Mesendoderm (in vitro differentiated cells): ENCODE data around the gene NDUFV3.
A peak's percentile ranks its signal among the peaks of the same experiment; 100 is the strongest.
"Not testable (repeated sequence)": the region's sequence is repeated elsewhere in the genome, so short reads cannot be mapped to it uniquely, and the experiment has no call there.

ENCODE experiments used
- DNase-seq: peaks from one replicate; pipeline ENCODE4 v3.0.0; 2013
- H2AK5ac ChIP-seq: 2 replicates; pipeline ENCODE4 v1.6.1; 2013; ENCODE audit warnings: low read length, inconsistent platforms
- H2BK120ac ChIP-seq: 2 replicates; pipeline ENCODE4 v1.6.1; 2013; ENCODE audit warnings: low read depth, mild to moderate bottlenecking, low read length, moderate library complexity, mixed read lengths
- H2BK15ac ChIP-seq: replicated peaks from 2 replicates; pipeline ENCODE4 v1.6.1; 2013; ENCODE audit warnings: low read depth, mild to moderate bottlenecking, moderate library complexity
- H2BK5ac ChIP-seq: 2 replicates; pipeline ENCODE4 v1.6.1; 2013; ENCODE audit warnings: low read length, inconsistent platforms
- H3K18ac ChIP-seq: 2 replicates; pipeline ENCODE4 v1.6.1; 2013; ENCODE audit warnings: mild to moderate bottlenecking, low read length, mixed read lengths
- H3K23ac ChIP-seq: one replicate; pipeline ENCODE4 v1.6.1; 2013; ENCODE audit warnings: low read length
- H3K27ac ChIP-seq: 2 replicates; pipeline ENCODE4 v1.5.1; 2013; ENCODE audit warnings: low read depth, mild to moderate bottlenecking, inconsistent platforms, low read length, moderate library complexity
- H3K27me3 ChIP-seq: 2 replicates; pipeline ENCODE4 v1.6.1; 2013; ENCODE audit warnings: low read length, control low read depth, mild to moderate bottlenecking, inconsistent platforms; ENCODE audit not compliant: insufficient read depth, poor library complexity
- H3K36me3 ChIP-seq: 2 replicates; pipeline ENCODE4 v1.6.1; 2013; ENCODE audit warnings: low read length, inconsistent platforms; ENCODE audit not compliant: control insufficient read depth, insufficient read depth
- H3K4ac ChIP-seq: one replicate; pipeline ENCODE4 v1.6.1; 2013; ENCODE audit warnings: low read depth, mild to moderate bottlenecking, low read length, moderate library complexity
- H3K4me1 ChIP-seq: 2 replicates; pipeline ENCODE4 v1.6.1; 2013; ENCODE audit warnings: low read depth, low read length, inconsistent platforms; ENCODE audit not compliant: control insufficient read depth
- H3K4me2 ChIP-seq: 2 replicates; pipeline ENCODE4 v1.6.1; 2013; ENCODE audit warnings: low read length
- H3K4me3 ChIP-seq: 2 replicates; pipeline ENCODE4 v1.5.1; 2013; ENCODE audit warnings: mild to moderate bottlenecking, low read length
- H3K56ac ChIP-seq: one replicate; pipeline ENCODE4 v1.6.1; 2013; ENCODE audit warnings: low read length
- H3K79me1 ChIP-seq: 2 replicates; pipeline ENCODE4 v1.6.1; 2013; ENCODE audit warnings: low read length, inconsistent platforms
- H3K79me2 ChIP-seq: 2 replicates; pipeline ENCODE4 v1.6.1; 2013; ENCODE audit warnings: mild to moderate bottlenecking, low read length; ENCODE audit not compliant: control insufficient read depth, insufficient read depth
- H3K9ac ChIP-seq: 2 replicates; pipeline ENCODE4 v1.6.1; 2013; ENCODE audit warnings: low read length, inconsistent platforms
- H4K5ac ChIP-seq: one replicate; pipeline ENCODE4 v1.6.1; 2013; ENCODE audit warnings: low read length
- H4K8ac ChIP-seq: one replicate; pipeline ENCODE4 v1.6.1; 2013; ENCODE audit warnings: low read depth, mild to moderate bottlenecking, control low read depth, low read length, moderate library complexity
- WGBS: extraction: QIAGEN DNeasy Blood & Tissue Kit; methylation state at CpG from one replicate; pipeline ENCODE4 v1.1.7; 2013; ENCODE audit warnings: low lambda C conversion rate, missing lambda C conversion rate; ENCODE audit not compliant: insufficient coverage; ENCODE audit errors: extremely low coverage; 5-methylcytosine and 5-hydroxymethylcytosine counted together

NDUFV3 gene

DNA sequence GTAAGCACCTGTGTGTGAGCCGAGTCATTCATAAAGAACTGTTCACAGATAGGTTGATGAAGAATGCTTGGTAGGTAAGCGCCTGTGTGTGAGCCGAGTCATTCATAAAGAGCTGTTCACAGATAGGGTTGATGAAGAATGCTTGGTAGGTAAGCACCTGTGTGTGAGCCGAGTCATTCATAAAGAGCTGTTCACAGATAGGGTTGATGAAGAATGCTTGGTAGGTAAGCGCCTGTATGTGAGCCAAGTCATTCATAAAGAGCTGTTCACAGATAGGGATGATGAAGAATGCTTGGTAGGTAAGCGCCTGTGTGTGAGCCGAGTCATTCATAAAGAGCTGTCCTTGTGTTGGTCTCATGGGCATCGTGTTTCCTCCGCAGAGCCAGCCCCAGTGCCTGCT, 15.4 kb downstream of the NDUFV3 start:
- not testable (repeated sequence) for H4K5ac ChIP-seq, H2BK15ac ChIP-seq, H3K18ac ChIP-seq, H3K9ac ChIP-seq, H3K27ac ChIP-seq, DNase-seq, H3K79me2 ChIP-seq, H2AK5ac ChIP-seq, H3K36me3 ChIP-seq, H3K4me2 ChIP-seq, H3K56ac ChIP-seq, H3K23ac ChIP-seq, H2BK5ac ChIP-seq, H3K79me1 ChIP-seq, H4K8ac ChIP-seq, H3K27me3 ChIP-seq, H3K4ac ChIP-seq, H3K4me3 ChIP-seq, H2BK120ac ChIP-seq, H3K4me1 ChIP-seq
- WGBS, result no CpG with 5 or more reads among the region's 9 CpGs

DNA sequence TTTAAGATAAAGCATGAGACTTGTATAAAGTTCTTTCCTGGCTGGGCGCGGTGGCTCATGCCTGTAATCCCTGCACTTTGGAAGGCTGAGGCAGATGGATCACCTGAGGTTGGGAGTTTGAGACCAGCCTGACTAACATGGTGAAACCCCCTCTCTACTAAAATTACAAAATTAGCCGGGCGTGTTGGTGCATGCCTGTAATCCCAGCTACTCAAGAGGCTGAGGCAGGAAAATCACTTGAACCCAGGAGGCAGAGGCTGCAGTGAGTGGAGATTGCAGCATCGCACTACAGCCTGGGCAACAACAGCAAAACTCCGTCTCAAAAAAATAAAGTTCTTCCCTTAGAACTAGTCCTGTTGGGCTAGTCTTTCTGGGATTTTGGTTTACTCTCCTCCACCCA, 18.8 kb downstream of the NDUFV3 start:
- H3K27ac ChIP-seq, H3K36me3 ChIP-seq, H2AK5ac ChIP-seq, H3K4me3 ChIP-seq, H3K56ac ChIP-seq, H3K18ac ChIP-seq, H2BK5ac ChIP-seq, H2BK120ac ChIP-seq, H3K4me1 ChIP-seq, H3K4ac ChIP-seq, H4K5ac ChIP-seq, DNase-seq, H3K79me2 ChIP-seq, H4K8ac ChIP-seq, H3K9ac ChIP-seq, H3K23ac ChIP-seq, H3K79me1 ChIP-seq, H3K27me3 ChIP-seq, H3K4me2 ChIP-seq, H2BK15ac ChIP-seq: not testable (repeated sequence)
- no CpG with 5 or more reads among the region's 6 CpGs for WGBS

DNA sequence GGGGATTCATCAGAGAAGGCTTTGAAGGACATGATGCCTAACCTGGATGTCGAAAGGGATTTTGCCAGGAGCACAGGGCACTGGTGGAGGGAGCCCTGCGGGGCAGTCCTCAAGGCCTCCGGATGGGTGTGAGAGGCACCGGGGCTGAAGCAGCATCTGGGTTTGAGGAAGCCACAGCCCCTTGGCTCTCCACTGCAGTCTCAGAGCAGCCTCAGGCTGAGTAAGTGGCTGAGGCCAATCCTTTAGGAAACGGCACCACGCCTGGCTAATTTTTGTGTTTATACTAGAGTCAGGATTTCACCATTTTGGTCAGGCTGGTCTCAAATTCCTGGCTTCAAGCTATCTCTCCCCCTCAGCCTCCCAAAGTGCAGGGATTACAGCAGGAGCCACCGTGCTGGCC, 20.4 kb downstream of the NDUFV3 start:
- Histone ChIP-seq H3K4ac (no peak overlapping the region), H2BK5ac (no peak overlapping the region), H3K23ac (no peak overlapping the region), H3K9ac (no peak overlapping the region), H3K56ac (no peak overlapping the region), H3K4me1 (peaks cover 2% of the 10 kb centered on the region), H3K4me2 (no peak overlapping the region), H2BK15ac (no peak overlapping the region), H4K5ac (no peak overlapping the region), H3K27me3 (no peaks in the 10 kb centered on the region), H2AK5ac (no peak overlapping the region), H3K18ac (no peak overlapping the region), H3K27ac (no peak overlapping the region), H4K8ac (no peak overlapping the region), H2BK120ac (no peak overlapping the region), H3K36me3 (no peaks in the 10 kb centered on the region), H3K79me2 (no peaks in the 10 kb centered on the region), H3K4me3 (no peak overlapping the region), H3K79me1 (no peaks in the 10 kb centered on the region)
- WGBS, result no CpG with 5 or more reads among the region's 7 CpGs
- DNase-seq, result no peak

DNA sequence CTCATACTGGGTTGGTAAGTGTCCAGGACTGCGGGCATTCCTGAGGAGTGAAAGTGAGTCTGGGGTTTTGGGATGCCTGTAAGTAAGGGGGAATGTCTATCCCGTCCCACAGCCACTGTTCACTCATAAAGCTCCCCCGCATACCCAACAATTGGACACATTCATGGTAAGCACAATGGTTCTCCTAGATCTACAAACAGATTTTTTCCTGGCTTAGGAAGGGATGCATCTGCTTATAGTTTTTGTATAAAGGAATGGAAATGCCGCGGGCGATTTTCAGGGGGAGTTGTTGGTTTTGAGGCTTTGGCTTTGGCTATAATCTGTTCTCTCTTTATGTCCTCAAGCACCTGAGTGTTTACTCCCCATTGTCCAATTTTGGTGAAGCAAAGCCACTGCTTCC, 25.2 kb downstream of the NDUFV3 start:
- Histone ChIP-seq H3K9ac (no peak overlapping the region), H3K4me1 (peaks cover 2% of the 10 kb centered on the region), H3K56ac (no peak overlapping the region), H3K4ac (no peak overlapping the region), H3K27me3 (no peaks in the 10 kb centered on the region), H4K8ac (no peak overlapping the region), H3K4me2 (no peak overlapping the region), H3K27ac (no peak overlapping the region), H3K18ac (no peak overlapping the region), H2AK5ac (no peak overlapping the region), H3K79me2 (no peaks in the 10 kb centered on the region), H3K23ac (no peak overlapping the region), H3K36me3 (no peaks in the 10 kb centered on the region), H2BK5ac (no peak overlapping the region), H2BK120ac (no peak overlapping the region), H3K79me1 (no peaks in the 10 kb centered on the region), H2BK15ac (no peak overlapping the region), H4K5ac (no peak overlapping the region), H3K4me3 (no peak overlapping the region)
- DNase-seq, result no peak
- WGBS, result no CpG with 5 or more reads among the region's 6 CpGs

DNA sequence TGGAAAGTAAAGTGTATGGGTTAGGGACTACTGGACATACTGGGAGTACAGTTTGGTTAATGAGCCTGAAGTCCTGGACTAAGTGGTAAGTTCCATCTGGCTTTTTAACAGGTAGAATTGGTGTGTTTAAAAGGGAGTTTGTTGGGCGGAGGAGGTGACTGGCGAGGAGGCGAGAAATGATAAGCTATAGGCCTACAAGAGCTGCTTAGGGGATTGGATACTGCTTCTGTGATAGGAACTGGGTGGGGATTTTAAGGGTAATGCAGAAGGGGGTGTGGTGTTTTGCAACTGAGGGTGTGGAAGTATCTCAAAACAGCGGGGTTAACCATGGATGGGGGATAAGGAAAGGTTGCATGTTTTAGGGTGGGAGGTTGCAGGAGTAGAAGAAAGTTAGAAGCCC, 28.8 kb downstream of the NDUFV3 start:
- no peak overlapping the region for H3K23ac ChIP-seq
- no peak overlapping the region for H2AK5ac ChIP-seq
- no peak overlapping the region for H3K4ac ChIP-seq
- no peaks in the 10 kb centered on the region for H3K27me3 ChIP-seq
- H2BK5ac ChIP-seq, result no peak overlapping the region
- no CpG with 5 or more reads among the region's 4 CpGs for WGBS
- no peaks in the 10 kb centered on the region for H3K79me1 ChIP-seq
- H3K27ac ChIP-seq, result no peak overlapping the region
- no peak overlapping the region for H4K8ac ChIP-seq
- no peak overlapping the region for H2BK120ac ChIP-seq
- no peak overlapping the region for H3K4me2 ChIP-seq
- no peak overlapping the region for H3K18ac ChIP-seq
- H3K56ac ChIP-seq, result peak overlapping the region; percentile 3
- no peaks in the 10 kb centered on the region for H3K36me3 ChIP-seq
- H3K4me3 ChIP-seq, result no peak overlapping the region
- H4K5ac ChIP-seq, result no peak overlapping the region
- H2BK15ac ChIP-seq, result no peak overlapping the region
- DNase-seq, result no peak
- H3K79me2 ChIP-seq, result no peaks in the 10 kb centered on the region
- no peak overlapping the region for H3K9ac ChIP-seq
- H3K4me1 ChIP-seq, result peaks cover 6% of the 10 kb centered on the region

DNA sequence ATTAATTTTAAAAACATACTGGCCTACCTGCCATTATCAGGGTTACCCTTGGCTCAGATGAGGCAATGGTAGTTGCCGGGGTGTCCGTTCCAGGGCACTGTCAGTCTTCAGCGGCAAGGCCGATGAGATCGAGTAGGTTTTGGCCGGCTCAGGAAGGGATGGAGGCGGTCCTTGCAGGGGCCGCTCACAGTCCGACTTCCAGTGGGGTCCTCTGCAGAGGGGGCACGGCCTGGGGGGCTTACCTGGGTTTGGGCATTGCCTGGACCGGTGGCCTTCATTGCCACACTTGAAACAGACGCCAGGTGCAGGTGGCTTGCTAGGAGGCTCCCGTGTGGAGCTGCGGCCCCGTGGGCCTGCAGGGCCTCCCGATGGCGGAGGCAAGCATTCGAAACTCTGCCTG, 29.8 kb downstream of the NDUFV3 start:
- Histone ChIP-seq H3K27ac (no peak overlapping the region), H3K4me2 (no peak overlapping the region), H2BK5ac (peak overlapping the region; percentile 17), H4K8ac (no peak overlapping the region), H3K9ac (peak overlapping the region; percentile 37), H3K56ac (peak overlapping the region; percentile 69), H3K4me3 (no peak overlapping the region), H3K27me3 (no peaks in the 10 kb centered on the region), H2AK5ac (no peak overlapping the region), H3K36me3 (no peaks in the 10 kb centered on the region), H4K5ac (no peak overlapping the region), H2BK15ac (no peak overlapping the region), H3K4me1 (peaks cover 6% of the 10 kb centered on the region), H3K18ac (peak overlapping the region; percentile 44), H3K79me1 (no peaks in the 10 kb centered on the region), H3K79me2 (no peaks in the 10 kb centered on the region), H3K4ac (peak overlapping the region; percentile 91), H3K23ac (no peak overlapping the region), H2BK120ac (peak overlapping the region; percentile 48)
- DNase-seq, result no peak
- WGBS, result no CpG with 5 or more reads among the region's 18 CpGs
